ENCODE data around the gene REX1BD.
A peak's percentile ranks its signal among the peaks of the same experiment; 100 is the strongest.

REX1BD gene

DNA sequence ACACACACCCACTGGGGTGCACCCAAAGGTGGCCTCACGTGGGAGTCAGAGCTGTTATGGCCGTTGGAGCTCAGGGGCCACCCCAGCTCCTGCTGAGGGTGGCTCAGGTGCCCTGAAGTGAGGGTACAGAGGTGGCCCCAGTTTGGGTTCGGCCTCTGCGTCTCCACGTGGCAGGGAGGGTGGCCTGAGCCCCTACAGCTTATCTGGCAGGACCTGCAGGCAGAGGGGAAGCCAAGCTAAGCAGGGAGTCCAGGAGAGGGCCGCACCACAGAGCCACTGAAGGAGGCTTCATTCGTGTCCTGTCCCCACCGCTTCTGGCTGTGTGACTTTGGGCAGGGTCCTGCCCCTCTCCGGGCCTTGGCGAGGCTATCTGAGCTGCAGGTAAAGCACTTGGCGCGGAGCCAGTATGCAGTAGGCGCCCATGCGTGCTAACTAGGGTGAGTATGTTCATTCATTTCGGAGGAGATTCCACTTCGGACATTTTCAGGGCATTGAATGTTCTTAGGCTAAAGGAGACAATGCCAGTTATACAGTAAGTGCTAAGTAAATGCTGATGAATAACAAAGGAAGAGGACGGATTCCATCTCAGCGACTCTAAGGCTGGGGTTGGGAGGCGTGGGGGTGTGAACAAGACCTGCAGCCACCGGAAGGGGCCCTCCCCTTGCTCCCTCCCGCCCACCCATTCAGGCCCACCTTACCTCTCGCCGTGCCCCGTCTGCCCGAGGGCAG is 4.9 kb downstream of the REX1BD start:
- H3K9me3 ChIP-seq (ENCODE audit: insufficient read depth, low read length): no peaks in the 10 kb centered on the region
- H3K9ac ChIP-seq (ENCODE audit: low read length): peak overlapping the region; percentile 42; the same call in 1 of the 2 replicates
- H3K9me2 ChIP-seq (replicated peaks; ENCODE audit: insufficient read depth, low read length): no peaks in the 10 kb centered on the region
- H3K4me3 ChIP-seq (ENCODE audit: insufficient read depth, low read length, poor library complexity, severe bottlenecking): no peak overlapping the region
- H2AFZ ChIP-seq (ENCODE audit: low read depth, low read length, severe bottlenecking): no peak overlapping the region
- no peaks in the 10 kb centered on the region for H4K20me1 ChIP-seq (ENCODE audit: low read depth, low read length)
- H3F3A ChIP-seq (ENCODE audit: insufficient read depth): peaks cover 11% of the 10 kb centered on the region
- peak overlapping the region; percentile 66 for H3K4me2 ChIP-seq (ENCODE audit: low read depth, low read length, poor library complexity, severe bottlenecking)
- H3K36me3 ChIP-seq (ENCODE audit: low read length): no peaks in the 10 kb centered on the region
- TF ChIP-seq, protein P1, sequence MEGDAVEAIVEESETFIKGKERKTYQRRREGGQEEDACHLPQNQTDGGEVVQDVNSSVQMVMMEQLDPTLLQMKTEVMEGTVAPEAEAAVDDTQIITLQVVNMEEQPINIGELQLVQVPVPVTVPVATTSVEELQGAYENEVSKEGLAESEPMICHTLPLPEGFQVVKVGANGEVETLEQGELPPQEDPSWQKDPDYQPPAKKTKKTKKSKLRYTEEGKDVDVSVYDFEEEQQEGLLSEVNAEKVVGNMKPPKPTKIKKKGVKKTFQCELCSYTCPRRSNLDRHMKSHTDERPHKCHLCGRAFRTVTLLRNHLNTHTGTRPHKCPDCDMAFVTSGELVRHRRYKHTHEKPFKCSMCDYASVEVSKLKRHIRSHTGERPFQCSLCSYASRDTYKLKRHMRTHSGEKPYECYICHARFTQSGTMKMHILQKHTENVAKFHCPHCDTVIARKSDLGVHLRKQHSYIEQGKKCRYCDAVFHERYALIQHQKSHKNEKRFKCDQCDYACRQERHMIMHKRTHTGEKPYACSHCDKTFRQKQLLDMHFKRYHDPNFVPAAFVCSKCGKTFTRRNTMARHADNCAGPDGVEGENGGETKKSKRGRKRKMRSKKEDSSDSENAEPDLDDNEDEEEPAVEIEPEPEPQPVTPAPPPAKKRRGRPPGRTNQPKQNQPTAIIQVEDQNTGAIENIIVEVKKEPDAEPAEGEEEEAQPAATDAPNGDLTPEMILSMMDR (IDR thresholded peaks at IDR 0.05; ENCODE audit: insufficient read depth, low read length, poor library complexity, severe bottlenecking): no peak
- no peak for TF ChIP-seq EZH2phosphoT487 (conservative IDR thresholded peaks at IDR 0.05; ENCODE audit: low read length)
- H3K27ac ChIP-seq (ENCODE audit: low read depth, low read length): no peak overlapping the region
- H3K79me2 ChIP-seq (ENCODE audit: insufficient read depth, low read length): no peaks in the 10 kb centered on the region
- no peaks in the 10 kb centered on the region for H3K27me3 ChIP-seq (ENCODE audit: low read length)

DNA sequence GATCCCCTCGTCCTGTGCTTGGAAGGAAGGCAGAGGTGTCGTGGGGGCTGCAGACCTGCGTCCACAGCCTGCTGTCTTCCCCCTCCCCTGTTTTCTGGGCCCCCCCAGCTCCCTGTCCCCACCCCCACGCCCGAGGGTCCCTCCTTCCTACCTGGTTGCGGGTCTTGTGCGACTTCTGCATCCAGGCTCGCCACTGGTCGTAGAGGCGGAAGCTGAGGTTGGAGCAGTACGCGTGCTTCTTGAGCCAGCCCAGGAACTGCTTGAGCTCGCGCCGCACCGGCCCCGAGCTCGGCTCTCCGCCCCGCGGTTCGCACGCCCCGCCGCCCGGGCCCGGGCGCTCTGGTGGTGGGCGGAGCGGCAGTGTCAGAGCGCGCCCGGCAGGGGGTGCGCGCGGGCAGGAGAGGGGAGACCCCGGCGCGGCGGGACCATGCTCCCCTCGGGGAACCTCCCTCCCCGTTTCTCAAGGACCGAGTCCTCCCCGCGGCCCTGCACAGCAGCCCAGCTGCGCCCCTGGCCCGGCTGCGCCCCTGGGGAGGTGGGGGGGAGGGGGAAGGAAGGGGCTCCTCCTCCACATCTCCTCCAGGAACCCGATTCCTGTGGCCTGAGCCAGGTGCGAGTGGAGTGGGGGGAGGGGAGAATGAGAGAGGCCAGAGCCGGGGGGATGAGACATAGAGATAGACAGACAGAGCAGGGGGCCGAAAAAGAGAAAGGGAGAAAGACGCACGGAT is 5.7 kb downstream of the REX1BD start:
- H3K27me3 ChIP-seq (ENCODE audit: low read length): no peaks in the 10 kb centered on the region
- peak overlapping the region; percentile 66 for H3K4me2 ChIP-seq (ENCODE audit: low read depth, low read length, poor library complexity, severe bottlenecking)
- TF ChIP-seq EZH2phosphoT487 (conservative IDR thresholded peaks at IDR 0.05; ENCODE audit: low read length): no peak
- TF ChIP-seq, protein P1 (IDR thresholded peaks at IDR 0.05; ENCODE audit: insufficient read depth, low read length, poor library complexity, severe bottlenecking): peak; percentile 80
- peak overlapping the region; percentile 29 for H2AFZ ChIP-seq (ENCODE audit: low read depth, low read length, severe bottlenecking)
- H4K20me1 ChIP-seq (ENCODE audit: low read depth, low read length): no peaks in the 10 kb centered on the region
- H3K9me2 ChIP-seq (replicated peaks; ENCODE audit: insufficient read depth, low read length): no peaks in the 10 kb centered on the region
- H3K9ac ChIP-seq (ENCODE audit: low read length): peak overlapping the region; percentile 42; the same call in 1 of the 2 replicates
- H3K36me3 ChIP-seq (ENCODE audit: low read length): no peaks in the 10 kb centered on the region
- H3F3A ChIP-seq (ENCODE audit: insufficient read depth): peaks cover 11% of the 10 kb centered on the region
- no peaks in the 10 kb centered on the region for H3K9me3 ChIP-seq (ENCODE audit: insufficient read depth, low read length)
- H3K4me3 ChIP-seq (ENCODE audit: insufficient read depth, low read length, poor library complexity, severe bottlenecking): peak overlapping the region; percentile 36
- no peaks in the 10 kb centered on the region for H3K79me2 ChIP-seq (ENCODE audit: insufficient read depth, low read length)
- no peak overlapping the region for H3K27ac ChIP-seq (ENCODE audit: low read depth, low read length)

DNA sequence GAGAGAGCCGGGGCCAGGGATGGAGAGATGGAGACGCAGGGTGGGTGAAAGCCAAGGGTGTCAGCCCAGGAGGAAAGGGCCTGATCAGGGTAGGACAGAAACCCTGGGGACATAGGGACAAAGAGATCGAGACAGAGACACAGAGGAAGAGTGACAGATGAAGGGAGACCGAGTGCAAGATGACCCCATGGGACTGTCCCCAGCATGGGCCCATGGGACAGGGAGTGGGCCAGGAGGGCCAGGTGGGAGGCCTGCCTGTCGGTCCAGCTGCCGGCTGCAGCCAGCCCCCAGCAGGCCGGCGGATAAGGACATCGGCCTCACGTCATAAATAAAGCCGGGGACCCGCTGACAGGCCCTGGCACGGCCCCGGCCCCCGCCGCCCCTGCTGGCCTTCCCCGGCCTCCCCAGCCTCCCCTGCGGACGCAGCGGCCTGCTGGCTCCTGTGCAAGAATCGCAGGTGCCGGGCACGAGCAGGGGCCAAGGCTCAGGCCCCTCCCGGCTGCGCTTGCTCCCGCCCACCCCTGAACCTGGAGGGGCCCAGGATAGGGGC is 6.3 kb downstream of the REX1BD start:
- peaks cover 8% of the 10 kb centered on the region for H3F3A ChIP-seq (ENCODE audit: insufficient read depth)
- H3K27me3 ChIP-seq (ENCODE audit: low read length): no peaks in the 10 kb centered on the region
- peak overlapping the region; percentile 42; the same call in 1 of the 2 replicates for H3K9ac ChIP-seq (ENCODE audit: low read length)
- H3K36me3 ChIP-seq (ENCODE audit: low read length): no peaks in the 10 kb centered on the region
- no peaks in the 10 kb centered on the region for H3K9me3 ChIP-seq (ENCODE audit: insufficient read depth, low read length)
- H3K27ac ChIP-seq (ENCODE audit: low read depth, low read length): no peak overlapping the region
- no peak overlapping the region for H2AFZ ChIP-seq (ENCODE audit: low read depth, low read length, severe bottlenecking)
- no peak overlapping the region for H3K4me3 ChIP-seq (ENCODE audit: insufficient read depth, low read length, poor library complexity, severe bottlenecking)
- no peaks in the 10 kb centered on the region for H3K79me2 ChIP-seq (ENCODE audit: insufficient read depth, low read length)
- peak overlapping the region; percentile 66 for H3K4me2 ChIP-seq (ENCODE audit: low read depth, low read length, poor library complexity, severe bottlenecking)
- TF ChIP-seq, protein P1 (IDR thresholded peaks at IDR 0.05; ENCODE audit: insufficient read depth, low read length, poor library complexity, severe bottlenecking): no peak
- TF ChIP-seq EZH2phosphoT487 (conservative IDR thresholded peaks at IDR 0.05; ENCODE audit: low read length): no peak
- no peaks in the 10 kb centered on the region for H4K20me1 ChIP-seq (ENCODE audit: low read depth, low read length)
- H3K9me2 ChIP-seq (replicated peaks; ENCODE audit: insufficient read depth, low read length): no peaks in the 10 kb centered on the region
